Activated naive CD8-positive, alpha-beta T cell treated with anti-CD3 and anti-CD28 coated beads for 36 hours (primary cell): ENCODE results near the gene METTL1. TPM values are rescaled to one million over a fixed set of nuclear protein-coding genes. Genes with fewer than 3 reads are reported as not detected.
A peak's percentile ranks its signal among the peaks of the same experiment; 100 is the strongest.

Experiments
- DNase-seq: peaks from one replicate; pipeline ENCODE4 v3.0.0; 2021
- H3K27ac Mint-ChIP-seq: one replicate; pipeline ENCODE4 v1.8.0; 2022; ENCODE audit warnings: mild to moderate bottlenecking, moderate library complexity, mixed read lengths
- H3K27me3 Mint-ChIP-seq: one replicate; pipeline ENCODE4 v1.8.0; 2022; ENCODE audit warnings: mild to moderate bottlenecking, mixed read lengths
- H3K36me3 Mint-ChIP-seq: one replicate; pipeline ENCODE4 v1.8.0; 2021; ENCODE audit warnings: mild to moderate bottlenecking, mixed read lengths
- H3K4me1 Mint-ChIP-seq: one replicate; pipeline ENCODE4 v1.8.0; 2021; ENCODE audit warnings: mixed read lengths
- H3K4me3 Mint-ChIP-seq: one replicate; pipeline ENCODE4 v1.8.0; 2022; ENCODE audit warnings: mild to moderate bottlenecking, moderate library complexity, mixed read lengths
- H3K9me3 Mint-ChIP-seq: one replicate; pipeline ENCODE4 v1.8.0; 2022; ENCODE audit warnings: mixed read lengths
- total RNA-seq, 2 experiments: library from RNA; stranded (reverse); gene quantifications; one replicate each; pipeline ENCODE4 v1.2.3, GENCODE V29; 2021

METTL1 gene
- total RNA-seq, 2 experiments from 2014 or later = 59.6 to 60.1 TPM

GRCh38 chr12:57808351-57808750 is 36.4 kb upstream of the METTL1 start:
- Mint-ChIP-seq H3K4me3 (no peak overlapping the region), H3K36me3 (no peaks in the 10 kb centered on the region), H3K4me1 (no peaks in the 10 kb centered on the region), H3K9me3 (no peaks in the 10 kb centered on the region), H3K27ac (no peak overlapping the region), H3K27me3 (no peaks in the 10 kb centered on the region)
- no peak for DNase-seq

GRCh38 chr12:57807285-57807684 is 35.4 kb upstream of the METTL1 start:
- H3K4me1 Mint-ChIP-seq = peaks cover 3% of the 10 kb centered on the region
- no peaks in the 10 kb centered on the region for H3K9me3 Mint-ChIP-seq
- no peak for DNase-seq
- no peaks in the 10 kb centered on the region for H3K27me3 Mint-ChIP-seq
- no peaks in the 10 kb centered on the region for H3K36me3 Mint-ChIP-seq
- H3K4me3 Mint-ChIP-seq = no peak overlapping the region
- no peak overlapping the region for H3K27ac Mint-ChIP-seq

- peaks cover 3% of the 10 kb centered on the region for H3K4me1 Mint-ChIP-seq
- no peaks in the 10 kb centered on the region for H3K27me3 Mint-ChIP-seq
- H3K36me3 Mint-ChIP-seq = no peaks in the 10 kb centered on the region
- no peaks in the 10 kb centered on the region for H3K9me3 Mint-ChIP-seq
- H3K27ac Mint-ChIP-seq = no peak overlapping the region
- DNase-seq = no peak
- H3K4me3 Mint-ChIP-seq = no peak overlapping the region
Measured at GRCh38 chr12:57806677-57807076, 34.8 kb upstream of the METTL1 start.

- H3K27me3 Mint-ChIP-seq = no peaks in the 10 kb centered on the region
- no peaks in the 10 kb centered on the region for H3K9me3 Mint-ChIP-seq
- DNase-seq = peak; percentile 19
- H3K4me1 Mint-ChIP-seq = peaks cover 3% of the 10 kb centered on the region
- H3K27ac Mint-ChIP-seq = no peak overlapping the region
- H3K4me3 Mint-ChIP-seq = no peak overlapping the region
- H3K36me3 Mint-ChIP-seq = peaks cover 2% of the 10 kb centered on the region
Measured at GRCh38 chr12:57803319-57803893, 31.5 kb upstream of the METTL1 start.

- Mint-ChIP-seq H3K27ac (no peak overlapping the region), H3K4me3 (no peak overlapping the region), H3K36me3 (peaks cover 2% of the 10 kb centered on the region), H3K27me3 (no peaks in the 10 kb centered on the region), H3K4me1 (peaks cover 3% of the 10 kb centered on the region), H3K9me3 (no peaks in the 10 kb centered on the region)
- no peak for DNase-seq
Measured at GRCh38 chr12:57802607-57803006, 30.7 kb upstream of the METTL1 start.

GRCh38 chr12:57800965-57801364 is 29.1 kb upstream of the METTL1 start:
- Mint-ChIP-seq H3K27ac (no peak overlapping the region), H3K4me3 (no peak overlapping the region), H3K27me3 (no peaks in the 10 kb centered on the region), H3K36me3 (peaks cover 11% of the 10 kb centered on the region), H3K9me3 (no peaks in the 10 kb centered on the region), H3K4me1 (peaks cover 7% of the 10 kb centered on the region)
- DNase-seq = no peak

GRCh38 chr12:57797933-57798332 is 26.0 kb upstream of the METTL1 start:
- H3K36me3 Mint-ChIP-seq = peaks cover 20% of the 10 kb centered on the region
- no peaks in the 10 kb centered on the region for H3K9me3 Mint-ChIP-seq
- H3K4me3 Mint-ChIP-seq = no peak overlapping the region
- H3K27me3 Mint-ChIP-seq = no peaks in the 10 kb centered on the region
- peaks cover 15% of the 10 kb centered on the region for H3K4me1 Mint-ChIP-seq
- DNase-seq = no peak
- no peak overlapping the region for H3K27ac Mint-ChIP-seq

- Mint-ChIP-seq H3K4me1 (peaks cover 17% of the 10 kb centered on the region), H3K9me3 (no peaks in the 10 kb centered on the region), H3K36me3 (peaks cover 23% of the 10 kb centered on the region), H3K27me3 (no peaks in the 10 kb centered on the region), H3K27ac (peak overlapping the region; percentile 5), H3K4me3 (no peak overlapping the region)
- no peak for DNase-seq
Measured at GRCh38 chr12:57796996-57797395, 25.1 kb upstream of the METTL1 start.

GRCh38 chr12:57795354-57795753 is 23.4 kb upstream of the METTL1 start:
- Mint-ChIP-seq H3K9me3 (no peaks in the 10 kb centered on the region), H3K27me3 (no peaks in the 10 kb centered on the region), H3K4me3 (no peak overlapping the region), H3K36me3 (peaks cover 24% of the 10 kb centered on the region), H3K4me1 (peaks cover 17% of the 10 kb centered on the region), H3K27ac (no peak overlapping the region)
- no peak for DNase-seq

GRCh38 chr12:57793920-57794319 is 22.0 kb upstream of the METTL1 start:
- Mint-ChIP-seq H3K27ac (peak overlapping the region; percentile 49), H3K9me3 (no peaks in the 10 kb centered on the region), H3K4me3 (no peak overlapping the region), H3K27me3 (no peaks in the 10 kb centered on the region), H3K4me1 (peaks cover 17% of the 10 kb centered on the region), H3K36me3 (peaks cover 22% of the 10 kb centered on the region)
- DNase-seq = no peak

GRCh38 chr12:57783861-57784260 is 12.0 kb upstream of the METTL1 start:
- Mint-ChIP-seq H3K4me3 (peak overlapping the region; percentile 72), H3K36me3 (peaks cover 20% of the 10 kb centered on the region), H3K4me1 (peaks cover 27% of the 10 kb centered on the region), H3K27ac (no peak overlapping the region), H3K27me3 (no peaks in the 10 kb centered on the region), H3K9me3 (no peaks in the 10 kb centered on the region)
- no peak for DNase-seq

- no peak for DNase-seq
- Mint-ChIP-seq H3K27me3 (no peaks in the 10 kb centered on the region), H3K36me3 (peaks cover 20% of the 10 kb centered on the region), H3K9me3 (no peaks in the 10 kb centered on the region), H3K27ac (peak overlapping the region; percentile 98), H3K4me1 (peaks cover 27% of the 10 kb centered on the region), H3K4me3 (peak overlapping the region; percentile 100)
Measured at GRCh38 chr12:57783466-57783801, 11.5 kb upstream of the METTL1 start.

GRCh38 chr12:57782608-57783465 is 10.9 kb upstream of the METTL1 start, which contains the start of gene TSFM:
Gene TSFM (plus strand): TSS chr12:57782787. CDS start chr12:57782802, 15 bp downstream.
- Mint-ChIP-seq H3K36me3 (peaks cover 20% of the 10 kb centered on the region), H3K27ac (peak within 1 kb of the TSS; percentile 98), H3K4me1 (peaks cover 27% of the 10 kb centered on the region), H3K27me3 (no peaks in the 10 kb centered on the region), H3K4me3 (peak within 1 kb of the TSS; percentile 100), H3K9me3 (no peaks in the 10 kb centered on the region)
- DNase-seq = peak; percentile 96

- H3K27ac Mint-ChIP-seq = peak overlapping the region; percentile 98
- peaks cover 16% of the 10 kb centered on the region for H3K36me3 Mint-ChIP-seq
- no peaks in the 10 kb centered on the region for H3K9me3 Mint-ChIP-seq
- H3K4me3 Mint-ChIP-seq = peak overlapping the region; percentile 100
- DNase-seq = no peak
- peaks cover 27% of the 10 kb centered on the region for H3K4me1 Mint-ChIP-seq
- no peaks in the 10 kb centered on the region for H3K27me3 Mint-ChIP-seq
Measured at GRCh38 chr12:57782243-57782607, 10.3 kb upstream of the METTL1 start.

- DNase-seq = no peak
- H3K9me3 Mint-ChIP-seq = no peaks in the 10 kb centered on the region
- H3K4me1 Mint-ChIP-seq = peaks cover 27% of the 10 kb centered on the region
- H3K36me3 Mint-ChIP-seq = peaks cover 16% of the 10 kb centered on the region
- peak overlapping the region; percentile 21 for H3K27ac Mint-ChIP-seq
- no peak overlapping the region for H3K4me3 Mint-ChIP-seq
- H3K27me3 Mint-ChIP-seq = no peaks in the 10 kb centered on the region
Measured at GRCh38 chr12:57781801-57782200, 9.9 kb upstream of the METTL1 start.

GRCh38 chr12:57781244-57781643 is 9.3 kb upstream of the METTL1 start:
- Mint-ChIP-seq H3K4me3 (no peak overlapping the region), H3K27ac (peak overlapping the region; percentile 21), H3K36me3 (peaks cover 15% of the 10 kb centered on the region), H3K4me1 (peaks cover 23% of the 10 kb centered on the region), H3K9me3 (no peaks in the 10 kb centered on the region), H3K27me3 (no peaks in the 10 kb centered on the region)
- DNase-seq = no peak
